ELR (cell line): ENCODE measurements around the gene PLCB4.

Source experiments
- DNase-seq: peaks from one replicate; pipeline ENCODE4 v3.0.0-alpha.2; 2015; ENCODE audit warnings: low read depth

The PLCB4 gene

DNA sequence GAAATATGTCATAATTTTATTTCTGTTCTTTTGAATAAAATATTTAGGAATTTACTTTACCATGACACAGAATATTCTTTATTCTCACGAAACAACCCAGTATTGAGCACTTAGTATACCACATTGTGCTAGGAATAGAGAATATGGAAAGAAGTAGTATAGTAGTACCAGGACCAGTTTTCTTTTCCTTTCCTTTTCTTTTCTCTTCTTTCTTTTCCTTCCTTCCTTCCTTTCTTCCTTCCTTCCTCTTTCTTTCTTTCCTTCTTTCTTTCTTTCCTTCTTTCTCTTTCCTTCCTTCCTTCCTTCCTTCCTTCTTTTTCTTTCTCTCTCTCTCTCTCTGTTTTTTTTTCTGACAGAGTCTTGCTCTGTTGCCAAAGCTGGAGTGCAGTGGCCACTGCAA lies 7.5 kb upstream of the PLCB4 start:
- no peak for DNase-seq

- no peak for DNase-seq
These were observed 6.8 kb upstream of the PLCB4 start for GRCh38 chr20:9062066-9062465.

DNA sequence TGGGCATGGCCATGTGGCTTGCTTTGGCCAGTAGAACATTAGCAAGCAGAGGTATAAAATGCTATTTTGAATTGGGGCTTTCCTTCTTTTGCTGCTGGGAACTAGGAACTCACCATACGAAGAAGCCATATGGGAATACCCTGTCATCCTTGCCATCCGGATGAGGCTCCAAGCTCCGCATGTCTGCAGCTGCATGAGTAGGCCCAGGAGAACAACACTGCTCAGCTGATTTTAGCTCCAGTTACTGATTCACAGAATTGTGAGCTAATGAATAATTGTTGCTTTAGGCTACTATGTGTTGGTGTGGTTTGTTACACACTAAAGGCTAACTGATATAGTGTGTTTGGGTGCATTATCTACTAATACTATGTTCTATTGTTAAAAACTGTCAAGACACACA lies 2.7 kb upstream of the PLCB4 start:
- DNase-seq = peak; percentile 70

DNA sequence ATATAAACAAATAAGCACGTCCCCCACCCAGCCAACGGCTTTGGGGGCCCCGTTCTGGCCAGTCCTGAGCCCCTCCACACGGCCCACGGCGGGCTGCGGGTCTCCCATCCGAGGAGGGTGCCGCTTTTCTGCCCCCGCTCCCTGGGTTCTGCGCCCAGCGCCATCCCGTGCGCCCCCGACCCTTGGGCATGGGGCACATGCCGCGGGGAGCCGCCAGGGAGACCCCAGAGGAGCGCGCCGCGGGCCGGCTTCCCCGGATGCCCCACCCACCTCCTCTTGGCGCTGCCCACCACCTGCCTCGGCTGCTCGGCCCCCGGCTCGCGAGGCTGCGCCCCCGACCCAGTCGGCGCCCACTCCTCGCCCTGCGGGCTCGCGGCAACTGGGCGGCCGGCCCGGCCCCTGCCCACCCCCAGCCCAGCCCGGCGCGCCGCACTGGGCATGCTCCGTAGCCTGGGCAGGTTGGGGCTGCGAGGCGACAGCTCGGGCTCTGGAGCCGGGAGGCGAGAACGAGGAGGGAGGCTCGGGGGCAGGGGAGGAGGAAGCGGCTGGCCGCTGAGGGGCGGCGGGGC lies 570 bp upstream of the PLCB4 start:
- DNase-seq = peak; percentile 64

DNA sequence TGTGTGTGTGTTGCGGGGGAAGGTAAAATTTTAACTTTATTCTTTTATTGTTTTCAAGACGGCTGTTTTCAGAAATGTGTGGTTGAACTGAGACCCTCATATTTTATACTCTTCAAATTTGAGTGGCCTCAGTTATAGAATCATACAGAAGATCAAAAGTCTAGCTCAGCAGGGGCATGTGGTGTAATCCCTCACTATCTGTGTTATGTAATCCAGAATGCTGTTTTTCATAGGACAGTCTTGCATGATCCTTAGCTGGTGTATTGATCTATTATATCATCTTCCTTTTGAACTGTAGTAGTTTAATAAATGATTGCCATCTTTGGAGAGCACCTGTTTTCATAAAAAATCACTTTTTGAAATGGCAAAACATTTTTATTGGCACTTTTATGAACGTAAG lies 1.4 kb downstream of the PLCB4 start:
- DNase-seq = no peak

GRCh38 chr20:9071976-9072726 lies 3.3 kb downstream of the PLCB4 start:
- peak; percentile 43 for DNase-seq

GRCh38 chr20:9072861-9073500 lies 4.1 kb downstream of the PLCB4 start:
- no peak for DNase-seq

DNA sequence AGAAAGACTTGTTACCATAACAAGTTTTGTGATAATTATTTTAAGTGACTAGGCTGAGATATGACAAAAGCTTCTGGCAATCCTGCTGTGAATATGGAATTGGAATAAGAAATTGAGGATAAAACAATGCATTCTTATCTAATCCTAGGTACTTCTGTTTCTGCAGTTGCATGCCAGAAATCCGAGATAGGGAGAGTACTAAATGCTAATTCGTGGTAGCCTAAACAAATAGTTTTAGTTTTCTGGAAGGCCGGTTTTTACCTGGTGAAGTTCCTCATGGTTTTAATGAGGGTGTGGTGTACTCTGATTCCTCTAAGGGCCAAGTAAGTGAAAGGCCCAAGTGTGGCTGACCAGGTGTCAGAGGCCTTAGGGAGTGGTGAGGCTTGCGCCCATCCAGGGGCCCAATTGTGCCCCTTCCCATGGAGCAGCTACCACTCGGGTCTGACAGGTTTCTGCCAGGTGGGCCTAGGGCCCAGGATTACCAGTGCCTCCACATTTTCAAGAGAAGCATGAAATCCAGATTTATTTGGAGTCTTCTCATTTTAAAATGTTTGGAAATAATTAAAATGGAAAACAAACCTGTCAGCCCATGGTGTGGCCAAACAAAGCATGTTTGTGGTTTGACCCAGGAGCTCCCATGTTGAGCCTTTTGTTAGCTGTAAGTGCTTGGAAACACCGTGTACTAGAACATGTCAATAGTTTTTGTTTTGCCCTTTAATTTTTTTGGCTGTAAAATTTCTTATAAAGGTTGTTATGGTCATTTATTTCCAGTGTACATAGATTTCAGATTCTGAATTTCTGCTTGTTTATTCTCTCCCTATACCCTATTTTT lies 6.6 kb downstream of the PLCB4 start:
- no peak for DNase-seq

- no peak for DNase-seq
These were observed 7.6 kb downstream of the PLCB4 start for GRCh38 chr20:9076440-9076839.

DNA sequence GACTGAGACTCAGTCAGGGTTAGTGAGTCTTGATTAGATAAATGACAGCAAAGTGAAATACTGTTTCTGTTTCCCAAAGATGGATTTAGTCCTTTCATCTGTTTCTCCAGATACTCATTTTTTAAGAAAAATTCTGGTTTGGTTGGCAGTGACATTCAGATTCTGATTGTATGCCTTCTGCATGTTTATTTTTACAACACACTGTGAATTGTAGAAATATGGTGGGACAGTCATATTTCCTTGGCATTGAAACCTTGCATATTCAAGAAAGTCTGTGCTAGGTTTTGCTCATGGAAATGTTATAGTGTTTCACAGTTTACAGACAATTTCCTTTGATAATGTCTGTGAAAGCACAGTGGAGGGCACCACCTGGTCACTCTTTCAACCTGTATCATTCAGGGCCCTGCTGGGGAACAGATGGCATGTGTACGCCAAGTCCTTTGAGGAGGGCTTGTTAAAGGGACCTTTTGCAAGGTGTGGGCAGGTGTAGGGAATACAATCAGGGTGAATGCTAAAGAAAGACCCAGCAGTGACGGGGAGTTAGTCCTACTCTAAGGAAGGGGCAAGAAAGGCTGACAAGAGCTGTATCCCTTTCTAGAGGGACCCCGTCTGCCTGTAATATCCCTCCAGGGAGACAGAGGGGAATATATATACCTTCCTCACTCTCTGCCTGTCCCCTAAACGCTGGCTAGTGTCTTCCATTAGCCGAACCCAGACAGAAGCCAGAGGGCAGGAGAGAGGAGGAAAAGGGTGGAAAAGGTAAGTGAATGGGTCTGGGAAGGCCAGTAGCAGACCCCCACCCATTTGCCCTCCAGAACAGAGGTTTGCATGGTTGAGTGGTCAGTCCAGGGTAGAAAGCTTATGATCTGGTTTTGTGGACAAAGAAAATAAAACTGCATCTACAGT lies 10.2 kb downstream of the PLCB4 start:
- no peak for DNase-seq

DNA sequence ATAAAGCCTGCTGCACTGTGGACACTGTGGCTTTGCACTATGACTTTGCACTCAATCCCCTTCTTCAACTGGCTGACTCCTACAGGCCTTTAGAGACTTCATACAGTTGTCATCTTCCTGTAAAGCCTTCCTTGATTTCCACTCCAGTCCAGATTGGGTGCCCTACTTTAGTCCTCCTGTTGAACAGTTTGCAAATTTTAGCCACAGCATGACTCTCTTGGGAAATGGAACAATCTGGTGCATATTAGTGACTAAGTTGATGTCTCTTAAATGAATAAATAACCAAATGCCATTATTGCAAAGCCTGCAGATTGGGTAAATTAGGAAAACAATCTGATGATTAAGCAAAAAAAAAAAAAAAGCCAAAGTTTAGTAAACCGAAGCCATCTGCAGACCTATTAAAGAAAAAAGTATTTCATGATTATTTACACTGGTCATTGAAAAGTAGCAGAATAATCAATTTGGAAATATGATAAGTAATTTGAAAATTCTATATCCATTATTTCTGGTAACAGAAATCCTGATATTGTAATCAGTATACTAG lies 12.6 kb downstream of the PLCB4 start:
- DNase-seq = no peak

DNA sequence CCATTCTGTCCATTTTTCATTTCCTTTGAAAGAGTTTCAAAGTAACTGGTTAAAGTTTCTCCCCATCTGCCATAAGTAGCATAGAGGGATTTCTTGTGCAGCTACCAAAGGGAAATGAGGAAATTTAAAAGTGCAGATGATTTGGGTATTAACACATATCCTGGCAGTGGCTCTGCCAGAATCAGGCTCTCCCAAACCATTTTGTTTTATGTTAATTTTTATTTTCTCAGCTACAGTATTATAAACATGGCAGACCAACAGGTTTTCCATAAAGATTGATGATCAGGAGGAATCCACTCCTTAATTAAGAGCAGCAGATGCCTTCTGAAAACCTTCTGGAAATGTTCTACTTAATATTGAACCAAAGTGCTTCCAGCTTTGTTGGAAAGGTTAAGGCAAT lies 13.9 kb downstream of the PLCB4 start:
- no peak for DNase-seq

- no peak for DNase-seq
These were observed 18.8 kb downstream of the PLCB4 start for GRCh38 chr20:9087531-9088217.

DNA sequence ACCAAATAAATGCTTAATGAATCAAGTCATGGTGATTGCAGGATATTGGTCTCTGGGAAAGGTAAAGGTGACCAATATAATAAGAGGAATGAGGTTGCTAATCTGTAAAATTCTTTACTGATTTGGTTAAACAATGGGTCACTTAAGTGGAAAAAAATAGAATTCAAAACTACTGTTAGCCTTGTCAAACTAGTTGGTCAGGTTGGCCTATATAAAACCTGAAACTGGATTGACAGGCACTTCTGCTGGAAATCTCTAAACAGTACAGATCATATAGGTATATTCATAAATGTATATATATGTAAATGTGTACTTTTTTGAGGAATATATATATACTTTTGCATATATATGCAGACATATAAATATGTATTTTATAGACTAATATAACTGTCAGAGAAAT lies 19.7 kb downstream of the PLCB4 start:
- DNase-seq = no peak

GRCh38 chr20:9092113-9092512 lies 23.2 kb downstream of the PLCB4 start:
- DNase-seq = no peak

DNA sequence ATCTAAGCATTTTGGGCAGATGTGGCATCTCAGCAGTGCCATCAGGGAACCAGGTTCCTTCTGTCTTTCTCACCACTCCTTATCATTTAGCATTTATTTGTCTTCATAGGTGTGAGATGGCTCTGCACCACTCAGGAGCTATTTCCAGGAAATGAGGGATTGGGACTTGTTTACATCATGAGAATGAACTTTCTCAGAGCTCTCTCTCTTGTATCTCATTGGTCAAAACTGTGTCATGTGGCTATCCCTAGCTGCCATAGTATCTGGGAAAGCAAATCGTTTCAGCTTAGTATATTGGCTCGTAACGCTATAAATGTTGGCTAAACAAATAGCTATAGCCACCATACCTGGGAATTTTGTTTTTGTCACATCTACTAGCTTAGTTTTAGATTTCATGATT lies 23.8 kb downstream of the PLCB4 start:
- DNase-seq = no peak

DNA sequence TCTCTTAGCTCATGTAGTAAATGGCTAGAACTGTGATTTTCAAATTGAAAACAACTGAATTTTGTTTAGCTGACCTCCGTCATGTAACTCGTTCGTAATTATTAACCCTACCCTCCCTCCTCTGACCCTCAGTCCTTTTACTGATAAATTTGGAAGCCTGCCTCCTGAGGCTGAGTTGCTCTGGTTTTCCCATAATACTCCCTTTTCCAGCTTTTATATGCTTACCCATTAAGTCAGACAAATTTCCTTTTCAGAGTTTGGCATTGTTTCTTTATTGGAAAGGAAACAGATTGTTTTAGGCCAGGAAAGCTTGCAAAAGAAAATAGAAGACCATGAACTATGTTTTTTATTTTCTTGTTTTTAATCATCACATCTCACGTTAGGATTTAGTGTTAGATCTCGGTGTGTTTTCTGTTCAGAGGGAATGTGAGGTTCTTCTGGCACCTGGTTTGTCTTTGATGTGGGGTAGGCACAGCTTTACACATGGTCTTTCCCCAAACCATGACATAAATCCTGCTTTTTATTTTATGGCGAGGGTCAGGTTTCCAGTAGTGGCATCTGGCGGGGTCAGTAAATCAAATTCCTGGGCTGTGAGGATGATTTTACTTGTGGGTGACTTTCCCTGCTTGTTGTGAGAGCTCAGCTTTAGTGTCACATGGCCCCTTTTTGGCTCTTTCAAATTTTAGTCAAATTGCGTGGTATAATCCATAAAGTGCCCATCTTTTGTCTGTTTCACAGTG lies 24.5 kb downstream of the PLCB4 start:
- no peak for DNase-seq

- DNase-seq = no peak
These were observed 30.5 kb downstream of the PLCB4 start for GRCh38 chr20:9099372-9099771.

- no peak for DNase-seq
These were observed 31.8 kb downstream of the PLCB4 start for GRCh38 chr20:9100691-9101090.

GRCh38 chr20:9102456-9102855 lies 33.6 kb downstream of the PLCB4 start:
- DNase-seq = no peak
